ENCODE data around the gene MAP7D1.

GRCh38 chr1:36156329-36157114 lies 562 bp downstream of the MAP7D1 start:
- TF ChIP-seq, protein P1, sequence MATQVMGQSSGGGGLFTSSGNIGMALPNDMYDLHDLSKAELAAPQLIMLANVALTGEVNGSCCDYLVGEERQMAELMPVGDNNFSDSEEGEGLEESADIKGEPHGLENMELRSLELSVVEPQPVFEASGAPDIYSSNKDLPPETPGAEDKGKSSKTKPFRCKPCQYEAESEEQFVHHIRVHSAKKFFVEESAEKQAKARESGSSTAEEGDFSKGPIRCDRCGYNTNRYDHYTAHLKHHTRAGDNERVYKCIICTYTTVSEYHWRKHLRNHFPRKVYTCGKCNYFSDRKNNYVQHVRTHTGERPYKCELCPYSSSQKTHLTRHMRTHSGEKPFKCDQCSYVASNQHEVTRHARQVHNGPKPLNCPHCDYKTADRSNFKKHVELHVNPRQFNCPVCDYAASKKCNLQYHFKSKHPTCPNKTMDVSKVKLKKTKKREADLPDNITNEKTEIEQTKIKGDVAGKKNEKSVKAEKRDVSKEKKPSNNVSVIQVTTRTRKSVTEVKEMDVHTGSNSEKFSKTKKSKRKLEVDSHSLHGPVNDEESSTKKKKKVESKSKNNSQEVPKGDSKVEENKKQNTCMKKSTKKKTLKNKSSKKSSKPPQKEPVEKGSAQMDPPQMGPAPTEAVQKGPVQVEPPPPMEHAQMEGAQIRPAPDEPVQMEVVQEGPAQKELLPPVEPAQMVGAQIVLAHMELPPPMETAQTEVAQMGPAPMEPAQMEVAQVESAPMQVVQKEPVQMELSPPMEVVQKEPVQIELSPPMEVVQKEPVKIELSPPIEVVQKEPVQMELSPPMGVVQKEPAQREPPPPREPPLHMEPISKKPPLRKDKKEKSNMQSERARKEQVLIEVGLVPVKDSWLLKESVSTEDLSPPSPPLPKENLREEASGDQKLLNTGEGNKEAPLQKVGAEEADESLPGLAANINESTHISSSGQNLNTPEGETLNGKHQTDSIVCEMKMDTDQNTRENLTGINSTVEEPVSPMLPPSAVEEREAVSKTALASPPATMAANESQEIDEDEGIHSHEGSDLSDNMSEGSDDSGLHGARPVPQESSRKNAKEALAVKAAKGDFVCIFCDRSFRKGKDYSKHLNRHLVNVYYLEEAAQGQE (IDR thresholded peaks at IDR 0.05; ENCODE audit: insufficient read depth in 1 of 2, low read depth in 2 of 2, low read length in 2 of 2): no peak
- TF ChIP-seq SIN3A (IDR thresholded peaks at IDR 0.05; ENCODE audit: borderline replicate concordance, insufficient read depth, low read length) (no peak), TAF1 (IDR thresholded peaks at IDR 0.05; ENCODE audit: borderline replicate concordance, insufficient read depth, low read length) (no peak), POLR2AphosphoS5 (IDR thresholded peaks at IDR 0.05; ENCODE audit: low read depth, low read length) (0 out of 2 replicates have a peak, but pooled peaks have one; percentile 41), FOXP2 (optimal IDR thresholded peaks at IDR 0.05; ENCODE audit: borderline replicate concordance, extremely low read depth, extremely low read length, insufficient read depth) (no peak)

Data from PFSK-1 (cell line).